ENCODE measurements around the gene ZBTB16. TPM values are rescaled to one million over a fixed set of nuclear protein-coding genes. Genes with fewer than 3 reads are reported as not detected.

Gene ZBTB16
- polyA plus RNA-seq, 2 donors, result 4.6 to 9.6 TPM

- peaks cover 0 to 10% of the 10 kb centered on the region in 2 donors for H3K4me1 ChIP-seq (ENCODE audit: control insufficient read depth in 2 of 2, insufficient read depth in 2 of 2, low read length in 1 of 2)
Observed at GRCh38 chr11:114257621-114258558, 198.4 kb downstream of the ZBTB16 start.

GRCh38 chr11:114258696-114259095 lies 199.2 kb downstream of the ZBTB16 start:
- Histone ChIP-seq H3K4me3 (ENCODE audit: low read depth in 1 of 2, low read length in 2 of 2) (no peak overlapping the region), H3K9me3 (ENCODE audit: control insufficient read depth in 2 of 2, insufficient read depth in 1 of 2, low read depth in 1 of 2, low read length in 1 of 2) (no peaks in the 10 kb centered on the region), H3K4me1 (ENCODE audit: control insufficient read depth in 2 of 2, insufficient read depth in 2 of 2, low read length in 1 of 2) (peaks cover 0 to 10% of the 10 kb centered on the region in 2 donors), H3K36me3 (ENCODE audit: control insufficient read depth in 2 of 2, insufficient read depth in 2 of 2, low read length in 1 of 2) (no peaks in the 10 kb centered on the region), H3K27me3 (ENCODE audit: control insufficient read depth in 1 of 2, insufficient read depth in 2 of 2, low read length in 2 of 2) (no peaks in the 10 kb centered on the region), H3K27ac (ENCODE audit: low read depth in 2 of 2, low read length in 1 of 2) (peak overlapping the region; percentile 49 to 51)
- WGBS, 2 donors, result 78 to 79% methylated on average over 7 of the region's 7 CpGs

More at GRCh38 chr11:114257621-114258558, 198.4 kb downstream of the ZBTB16 start:
- Histone ChIP-seq H3K9me3 (ENCODE audit: control insufficient read depth in 2 of 2, insufficient read depth in 1 of 2, low read depth in 1 of 2, low read length in 1 of 2) (no peaks in the 10 kb centered on the region), H3K27ac (ENCODE audit: low read depth in 2 of 2, low read length in 1 of 2) (peak overlapping the region; percentile 49 to 69), H3K27me3 (ENCODE audit: control insufficient read depth in 1 of 2, insufficient read depth in 2 of 2, low read length in 2 of 2) (no peaks in the 10 kb centered on the region), H3K36me3 (ENCODE audit: control insufficient read depth in 2 of 2, insufficient read depth in 2 of 2, low read length in 1 of 2) (no peaks in the 10 kb centered on the region), H3K4me3 (ENCODE audit: low read depth in 1 of 2, low read length in 2 of 2) (no peak overlapping the region)
- WGBS, 2 donors, result 44 to 55% methylated on average over 29 of the region's 29 CpGs

GRCh38 chr11:114259124-114259526 lies 199.6 kb downstream of the ZBTB16 start:
- Histone ChIP-seq H3K4me3 (ENCODE audit: low read depth in 1 of 2, low read length in 2 of 2) (no peak overlapping the region), H3K36me3 (ENCODE audit: control insufficient read depth in 2 of 2, insufficient read depth in 2 of 2, low read length in 1 of 2) (no peaks in the 10 kb centered on the region), H3K9me3 (ENCODE audit: control insufficient read depth in 2 of 2, insufficient read depth in 1 of 2, low read depth in 1 of 2, low read length in 1 of 2) (no peaks in the 10 kb centered on the region), H3K27me3 (ENCODE audit: control insufficient read depth in 1 of 2, insufficient read depth in 2 of 2, low read length in 2 of 2) (no peaks in the 10 kb centered on the region), H3K27ac (ENCODE audit: low read depth in 2 of 2, low read length in 1 of 2) (peak overlapping the region in 1 of 2 donors; percentile 49), H3K4me1 (ENCODE audit: control insufficient read depth in 2 of 2, insufficient read depth in 2 of 2, low read length in 1 of 2) (peaks cover 0 to 10% of the 10 kb centered on the region in 2 donors)
- WGBS, 2 donors, result 48 to 61% methylated on average over 10 of the region's 10 CpGs

GRCh38 chr11:114259551-114259983 lies 200.1 kb downstream of the ZBTB16 start:
- Histone ChIP-seq H3K9me3 (ENCODE audit: control insufficient read depth in 2 of 2, insufficient read depth in 1 of 2, low read depth in 1 of 2, low read length in 1 of 2) (no peaks in the 10 kb centered on the region), H3K4me1 (ENCODE audit: control insufficient read depth in 2 of 2, insufficient read depth in 2 of 2, low read length in 1 of 2) (peaks cover 0 to 10% of the 10 kb centered on the region in 2 donors), H3K36me3 (ENCODE audit: control insufficient read depth in 2 of 2, insufficient read depth in 2 of 2, low read length in 1 of 2) (no peaks in the 10 kb centered on the region), H3K4me3 (ENCODE audit: low read depth in 1 of 2, low read length in 2 of 2) (no peak overlapping the region), H3K27me3 (ENCODE audit: control insufficient read depth in 1 of 2, insufficient read depth in 2 of 2, low read length in 2 of 2) (no peaks in the 10 kb centered on the region), H3K27ac (ENCODE audit: low read depth in 2 of 2, low read length in 1 of 2) (no peak overlapping the region)
- WGBS, 2 donors, result 75 to 78% methylated on average over 11 to 12 of the region's 12 CpGs

- no peak overlapping the region for H3K4me3 ChIP-seq (ENCODE audit: low read depth in 1 of 2, low read length in 2 of 2)
- WGBS, 2 donors, result 87 to 88% methylated on average over 6 of the region's 6 CpGs
- peak overlapping the region in 1 of 2 donors; percentile 30 for H3K27ac ChIP-seq (ENCODE audit: low read depth in 2 of 2, low read length in 1 of 2)
- H3K27me3 ChIP-seq (ENCODE audit: control insufficient read depth in 1 of 2, insufficient read depth in 2 of 2, low read length in 2 of 2), result no peaks in the 10 kb centered on the region
- H3K36me3 ChIP-seq (ENCODE audit: control insufficient read depth in 2 of 2, insufficient read depth in 2 of 2, low read length in 1 of 2), result no peaks in the 10 kb centered on the region
- peaks cover 0 to 10% of the 10 kb centered on the region in 2 donors for H3K4me1 ChIP-seq (ENCODE audit: control insufficient read depth in 2 of 2, insufficient read depth in 2 of 2, low read length in 1 of 2)
- H3K9me3 ChIP-seq (ENCODE audit: control insufficient read depth in 2 of 2, insufficient read depth in 1 of 2, low read depth in 1 of 2, low read length in 1 of 2), result no peaks in the 10 kb centered on the region
Observed at GRCh38 chr11:114260077-114260476, 200.6 kb downstream of the ZBTB16 start.

GRCh38 chr11:114260483-114260882 lies 201.0 kb downstream of the ZBTB16 start:
- H3K27me3 ChIP-seq (ENCODE audit: control insufficient read depth in 1 of 2, insufficient read depth in 2 of 2, low read length in 2 of 2), result no peaks in the 10 kb centered on the region
- 53 to 75% methylated on average over 9 of the region's 9 CpGs for WGBS, 2 donors
- H3K9me3 ChIP-seq (ENCODE audit: control insufficient read depth in 2 of 2, insufficient read depth in 1 of 2, low read depth in 1 of 2, low read length in 1 of 2), result no peaks in the 10 kb centered on the region
- H3K4me3 ChIP-seq (ENCODE audit: low read depth in 1 of 2, low read length in 2 of 2), result no peak overlapping the region
- H3K27ac ChIP-seq (ENCODE audit: low read depth in 2 of 2, low read length in 1 of 2), result peak overlapping the region in 1 of 2 donors; percentile 30
- no peaks in the 10 kb centered on the region for H3K36me3 ChIP-seq (ENCODE audit: control insufficient read depth in 2 of 2, insufficient read depth in 2 of 2, low read length in 1 of 2)
- H3K4me1 ChIP-seq (ENCODE audit: control insufficient read depth in 2 of 2, insufficient read depth in 2 of 2, low read length in 1 of 2), result peaks cover 0 to 10% of the 10 kb centered on the region in 2 donors

GRCh38 chr11:114261791-114262190 lies 202.3 kb downstream of the ZBTB16 start:
- H3K4me3 ChIP-seq (ENCODE audit: low read depth in 1 of 2, low read length in 2 of 2), result no peak overlapping the region
- peaks cover 0 to 10% of the 10 kb centered on the region in 2 donors for H3K4me1 ChIP-seq (ENCODE audit: control insufficient read depth in 2 of 2, insufficient read depth in 2 of 2, low read length in 1 of 2)
- H3K9me3 ChIP-seq (ENCODE audit: control insufficient read depth in 2 of 2, insufficient read depth in 1 of 2, low read depth in 1 of 2, low read length in 1 of 2), result no peaks in the 10 kb centered on the region
- WGBS, 2 donors, result 77 to 80% methylated on average over 7 of the region's 7 CpGs
- H3K27ac ChIP-seq (ENCODE audit: low read depth in 2 of 2, low read length in 1 of 2), result no peak overlapping the region
- H3K36me3 ChIP-seq (ENCODE audit: control insufficient read depth in 2 of 2, insufficient read depth in 2 of 2, low read length in 1 of 2), result no peaks in the 10 kb centered on the region
- no peaks in the 10 kb centered on the region for H3K27me3 ChIP-seq (ENCODE audit: control insufficient read depth in 1 of 2, insufficient read depth in 2 of 2, low read length in 2 of 2)

- H3K27me3 ChIP-seq (ENCODE audit: control insufficient read depth in 1 of 2, insufficient read depth in 2 of 2, low read length in 2 of 2), result no peaks in the 10 kb centered on the region
Observed at GRCh38 chr11:114262681-114263512, 203.4 kb downstream of the ZBTB16 start.

GRCh38 chr11:114263513-114264170 lies 204.1 kb downstream of the ZBTB16 start:
- no peaks in the 10 kb centered on the region for H3K36me3 ChIP-seq (ENCODE audit: control insufficient read depth in 2 of 2, insufficient read depth in 2 of 2, low read length in 1 of 2)
- H3K4me1 ChIP-seq (ENCODE audit: control insufficient read depth in 2 of 2, insufficient read depth in 2 of 2, low read length in 1 of 2), result peaks cover 0 to under 1% of the 10 kb centered on the region in 2 donors
- H3K9me3 ChIP-seq (ENCODE audit: control insufficient read depth in 2 of 2, insufficient read depth in 1 of 2, low read depth in 1 of 2, low read length in 1 of 2), result no peaks in the 10 kb centered on the region
- no peak overlapping the region for H3K4me3 ChIP-seq (ENCODE audit: low read depth in 1 of 2, low read length in 2 of 2)
- 63 to 77% methylated on average over 7 of the region's 7 CpGs for WGBS, 2 donors
- no peak overlapping the region for H3K27ac ChIP-seq (ENCODE audit: low read depth in 2 of 2, low read length in 1 of 2)
- no peaks in the 10 kb centered on the region for H3K27me3 ChIP-seq (ENCODE audit: control insufficient read depth in 1 of 2, insufficient read depth in 2 of 2, low read length in 2 of 2)

More at GRCh38 chr11:114262681-114263512, 203.4 kb downstream of the ZBTB16 start:
- Histone ChIP-seq H3K4me3 (ENCODE audit: low read depth in 1 of 2, low read length in 2 of 2) (no peak overlapping the region), H3K9me3 (ENCODE audit: control insufficient read depth in 2 of 2, insufficient read depth in 1 of 2, low read depth in 1 of 2, low read length in 1 of 2) (no peaks in the 10 kb centered on the region), H3K36me3 (ENCODE audit: control insufficient read depth in 2 of 2, insufficient read depth in 2 of 2, low read length in 1 of 2) (no peaks in the 10 kb centered on the region), H3K4me1 (ENCODE audit: control insufficient read depth in 2 of 2, insufficient read depth in 2 of 2, low read length in 1 of 2) (peaks cover 0 to 7% of the 10 kb centered on the region in 2 donors), H3K27ac (ENCODE audit: low read depth in 2 of 2, low read length in 1 of 2) (no peak overlapping the region)
- 23 to 26% methylated on average over 9 of the region's 9 CpGs for WGBS, 2 donors
